Measurements from ENCODE around the gene ADAMTS8.

The ADAMTS8 gene, protein sequence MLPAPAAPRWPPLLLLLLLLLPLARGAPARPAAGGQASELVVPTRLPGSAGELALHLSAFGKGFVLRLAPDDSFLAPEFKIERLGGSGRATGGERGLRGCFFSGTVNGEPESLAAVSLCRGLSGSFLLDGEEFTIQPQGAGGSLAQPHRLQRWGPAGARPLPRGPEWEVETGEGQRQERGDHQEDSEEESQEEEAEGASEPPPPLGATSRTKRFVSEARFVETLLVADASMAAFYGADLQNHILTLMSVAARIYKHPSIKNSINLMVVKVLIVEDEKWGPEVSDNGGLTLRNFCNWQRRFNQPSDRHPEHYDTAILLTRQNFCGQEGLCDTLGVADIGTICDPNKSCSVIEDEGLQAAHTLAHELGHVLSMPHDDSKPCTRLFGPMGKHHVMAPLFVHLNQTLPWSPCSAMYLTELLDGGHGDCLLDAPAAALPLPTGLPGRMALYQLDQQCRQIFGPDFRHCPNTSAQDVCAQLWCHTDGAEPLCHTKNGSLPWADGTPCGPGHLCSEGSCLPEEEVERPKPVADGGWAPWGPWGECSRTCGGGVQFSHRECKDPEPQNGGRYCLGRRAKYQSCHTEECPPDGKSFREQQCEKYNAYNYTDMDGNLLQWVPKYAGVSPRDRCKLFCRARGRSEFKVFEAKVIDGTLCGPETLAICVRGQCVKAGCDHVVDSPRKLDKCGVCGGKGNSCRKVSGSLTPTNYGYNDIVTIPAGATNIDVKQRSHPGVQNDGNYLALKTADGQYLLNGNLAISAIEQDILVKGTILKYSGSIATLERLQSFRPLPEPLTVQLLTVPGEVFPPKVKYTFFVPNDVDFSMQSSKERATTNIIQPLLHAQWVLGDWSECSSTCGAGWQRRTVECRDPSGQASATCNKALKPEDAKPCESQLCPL

DNA sequence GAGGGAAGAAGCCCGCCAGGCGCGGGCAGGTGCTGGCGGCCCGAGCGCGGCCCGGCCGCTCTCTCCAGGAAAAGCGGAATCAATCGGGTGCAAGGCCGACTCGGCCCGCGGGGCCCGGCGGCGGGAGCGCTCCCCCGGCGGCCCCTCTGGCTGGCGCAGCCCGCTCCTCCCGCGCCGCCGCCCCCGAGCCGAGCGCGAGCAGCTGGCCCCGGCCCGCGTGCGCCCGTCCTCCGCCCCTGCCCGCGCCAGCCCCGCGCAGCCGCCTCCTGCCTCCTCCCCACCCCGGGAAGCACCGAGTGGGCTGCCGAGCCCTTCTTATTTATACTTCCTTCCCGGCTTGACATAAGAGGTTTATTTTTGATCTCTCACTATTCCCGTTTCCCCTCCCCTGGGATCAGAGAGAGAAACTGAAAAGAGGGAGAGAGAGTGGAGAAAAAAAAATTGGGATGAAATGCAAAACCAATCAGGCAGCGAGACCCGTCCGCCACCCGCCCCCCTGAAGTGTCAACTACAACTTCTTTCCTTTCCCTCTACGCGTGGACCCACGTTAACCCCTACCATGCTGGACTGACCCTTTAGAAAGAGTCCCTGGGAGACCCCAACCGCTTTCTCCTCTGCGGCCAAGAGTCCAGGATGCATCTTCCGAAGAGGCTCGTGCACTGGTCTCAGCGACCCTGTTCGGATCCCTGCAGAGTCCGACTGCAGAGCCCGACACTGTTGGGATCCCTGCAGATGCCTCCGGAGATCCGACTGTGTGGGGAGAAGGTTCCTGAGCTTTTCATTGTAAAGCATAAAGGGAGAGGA lies at the start of gene ADAMTS8:
TSS of gene ADAMTS8 (minus strand) at position 294 of the 804 bp plus-strand sequence. CDS start 323 bp downstream, outside the sequence.
- no peak for DNase-seq

- DNase-seq = no peak
These were observed 49.3 kb upstream of the ADAMTS8 start for GRCh38 chr11:130477586-130478203.

DNA sequence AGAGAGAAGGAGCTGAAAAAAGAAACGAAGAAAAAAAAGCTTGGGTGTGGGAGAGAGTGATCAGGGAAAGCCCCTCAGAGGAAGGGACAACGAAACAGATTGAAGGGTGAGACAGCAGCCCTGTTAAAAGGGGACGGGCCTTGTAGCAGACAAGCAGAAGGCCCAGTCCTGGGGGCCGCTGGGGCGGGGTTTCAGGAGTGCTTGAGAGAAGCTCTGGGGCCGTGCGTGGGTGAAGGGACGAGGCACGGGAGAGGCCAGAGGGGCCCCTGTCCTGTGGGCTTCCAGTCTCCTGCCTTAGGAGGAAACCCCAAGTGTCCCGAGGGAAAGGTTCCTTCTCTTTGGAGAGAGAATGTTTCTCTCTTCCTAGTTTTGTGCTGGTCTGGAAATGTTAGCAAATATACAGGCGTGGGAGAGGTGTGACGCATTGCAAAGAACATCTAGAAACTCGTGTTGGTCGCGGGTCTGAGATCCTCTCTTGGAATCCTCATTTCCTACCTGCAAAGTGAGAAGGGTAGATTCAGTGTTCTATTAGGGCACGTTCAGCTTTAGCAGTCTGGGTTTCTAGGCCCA lies 48.6 kb upstream of the ADAMTS8 start:
- DNase-seq = no peak

GRCh38 chr11:130476200-130476921 lies 48.0 kb upstream of the ADAMTS8 start:
- no peak for DNase-seq

- no peak for DNase-seq
These were observed 47.1 kb upstream of the ADAMTS8 start for GRCh38 chr11:130475426-130476053.

DNA sequence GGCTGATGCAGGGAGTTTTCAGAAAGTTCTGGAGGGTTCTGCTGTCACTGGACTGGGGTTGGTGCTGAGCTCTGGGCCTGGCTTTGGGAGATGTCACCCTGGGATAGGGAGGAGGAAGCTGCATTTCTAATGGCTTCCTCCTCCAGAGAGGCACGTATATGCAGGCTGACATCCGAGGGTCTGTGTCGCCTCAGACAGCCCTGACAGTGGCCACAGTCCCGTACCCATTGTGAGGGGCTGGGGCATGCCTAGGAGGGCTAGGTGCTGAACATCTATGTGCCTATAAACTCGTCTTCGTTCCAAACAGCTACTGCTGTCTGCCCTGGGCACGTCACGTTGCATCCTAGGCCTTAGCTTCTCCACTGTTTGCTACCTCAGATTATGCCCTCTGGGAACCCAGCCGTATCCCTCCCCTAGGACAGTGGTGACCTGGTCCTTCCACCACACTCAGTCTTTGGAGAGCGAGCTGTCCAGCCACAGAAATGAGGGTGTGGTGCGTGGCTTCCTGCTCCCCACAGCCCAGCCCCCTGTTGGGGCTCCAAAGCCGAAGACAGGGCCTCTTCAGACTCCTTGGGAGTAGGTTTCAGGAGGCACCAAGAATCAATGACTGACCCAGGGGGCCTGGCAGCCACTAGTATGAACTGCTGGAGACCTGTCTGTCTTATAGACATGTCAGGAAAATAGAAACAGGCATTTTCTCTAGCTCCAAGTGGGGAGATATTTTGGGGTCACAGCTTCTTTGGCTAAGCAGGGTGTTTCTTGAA lies 46.4 kb upstream of the ADAMTS8 start:
- DNase-seq = no peak

- no peak for DNase-seq
These were observed 45.5 kb upstream of the ADAMTS8 start for GRCh38 chr11:130473795-130474377.

GRCh38 chr11:130473056-130473794 lies 44.8 kb upstream of the ADAMTS8 start:
- DNase-seq = no peak

- DNase-seq = no peak
These were observed 44.1 kb upstream of the ADAMTS8 start for GRCh38 chr11:130472434-130472961.

- no peak for DNase-seq
These were observed 43.5 kb upstream of the ADAMTS8 start for GRCh38 chr11:130471731-130472433.

- no peak for DNase-seq
These were observed 42.7 kb upstream of the ADAMTS8 start for GRCh38 chr11:130470832-130471706.

- no peak for DNase-seq
These were observed 40.8 kb upstream of the ADAMTS8 start for GRCh38 chr11:130469181-130469580.

- DNase-seq = no peak
These were observed 38.9 kb upstream of the ADAMTS8 start for GRCh38 chr11:130467116-130467900.

DNA sequence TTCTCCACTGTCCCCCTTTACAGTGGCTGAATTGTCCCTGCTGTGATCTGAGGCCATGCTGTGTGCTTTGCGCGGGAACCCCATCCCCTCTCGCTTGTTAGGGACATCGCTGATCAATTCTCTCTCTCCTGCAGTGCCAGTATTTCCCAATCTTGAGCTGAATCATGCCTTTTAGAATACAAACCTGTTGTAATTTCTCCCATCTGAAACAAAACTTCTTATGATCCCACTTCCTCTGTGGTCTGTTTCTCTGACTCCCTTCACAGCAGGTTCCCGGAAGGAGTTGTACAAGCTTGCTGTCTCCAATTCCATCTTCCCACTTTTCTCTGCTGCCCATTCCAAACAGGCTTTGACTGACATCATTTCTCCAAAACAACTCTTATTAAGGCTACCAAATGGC lies 36.9 kb upstream of the ADAMTS8 start:
- no peak for DNase-seq

DNA sequence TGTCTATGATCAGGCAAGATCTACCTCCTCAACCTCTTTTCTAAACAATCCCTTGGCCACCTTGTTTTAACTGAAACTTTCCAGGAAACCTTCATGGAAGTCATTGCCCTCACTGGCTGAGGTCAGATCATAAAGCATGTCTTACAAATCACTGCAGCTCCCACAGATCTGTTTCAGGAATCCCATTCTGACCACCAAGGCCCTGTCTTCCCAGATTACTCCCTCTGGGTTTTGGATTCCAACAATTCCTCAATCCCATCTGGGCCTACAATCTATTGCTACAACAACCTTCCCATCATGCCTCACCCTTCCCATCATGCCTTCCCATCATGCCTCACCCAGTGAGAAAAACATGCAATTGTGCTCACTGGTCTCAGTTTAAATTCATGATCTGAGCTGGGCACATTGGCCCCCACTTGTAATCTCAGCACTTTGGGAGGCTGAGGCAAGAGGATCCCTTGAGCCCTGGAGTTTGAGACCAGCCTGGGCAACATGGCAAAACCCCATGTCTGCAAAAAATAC lies 35.9 kb upstream of the ADAMTS8 start:
- no peak for DNase-seq

DNA sequence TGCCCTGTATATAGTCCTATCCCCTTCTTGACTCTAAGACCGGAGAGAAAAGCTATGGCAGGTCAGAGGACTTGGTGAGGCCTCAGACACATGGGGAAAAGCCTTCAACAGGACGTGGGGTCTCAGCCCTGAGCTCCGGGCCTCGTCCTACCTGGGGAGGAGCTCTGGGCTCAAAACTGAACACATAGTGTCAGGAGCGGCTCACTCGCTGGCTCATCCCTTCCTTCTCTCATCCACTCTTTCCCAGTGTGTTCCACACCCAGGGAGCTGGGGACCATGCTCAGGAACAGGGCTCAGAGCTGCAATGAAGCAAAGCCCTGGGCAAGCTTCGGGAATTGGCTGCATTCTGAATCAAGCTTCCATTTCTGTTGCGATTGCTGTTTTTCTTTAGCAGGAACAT lies 34.5 kb upstream of the ADAMTS8 start:
- DNase-seq = no peak

Data from DMS153 (cell line).